ENCODE results near the gene JUN.

Gene JUN

DNA sequence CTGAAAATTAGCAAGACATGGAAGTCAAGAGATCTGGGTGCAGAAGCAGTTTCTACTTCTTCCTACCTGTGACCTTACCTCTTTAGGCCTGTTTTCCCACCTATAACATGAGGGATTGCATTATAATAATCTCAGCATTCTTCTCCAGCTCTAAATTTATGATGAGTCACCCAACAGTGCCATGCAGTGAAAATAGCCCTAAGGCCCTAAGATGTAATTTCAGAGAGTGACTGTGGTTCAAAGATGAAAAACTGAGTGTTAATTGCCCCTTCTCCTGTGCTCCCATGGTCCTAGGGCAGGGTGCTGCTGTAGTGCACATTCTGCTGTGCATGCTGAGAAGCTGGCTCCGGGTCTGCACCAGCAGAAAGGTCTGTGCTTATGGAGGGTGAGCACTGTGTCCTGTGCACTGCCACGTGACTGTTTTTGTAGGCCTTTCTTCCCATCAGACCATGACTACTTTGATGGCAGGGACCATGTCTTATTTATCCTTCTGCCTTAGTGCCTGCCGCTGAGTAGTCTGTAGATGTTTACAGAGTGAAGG, 29.7 kb downstream of the JUN start:
- no peak overlapping the region for H3K4me3 ChIP-seq (ENCODE audit: low read depth, low read length)
- TF ChIP-seq, protein P1, sequence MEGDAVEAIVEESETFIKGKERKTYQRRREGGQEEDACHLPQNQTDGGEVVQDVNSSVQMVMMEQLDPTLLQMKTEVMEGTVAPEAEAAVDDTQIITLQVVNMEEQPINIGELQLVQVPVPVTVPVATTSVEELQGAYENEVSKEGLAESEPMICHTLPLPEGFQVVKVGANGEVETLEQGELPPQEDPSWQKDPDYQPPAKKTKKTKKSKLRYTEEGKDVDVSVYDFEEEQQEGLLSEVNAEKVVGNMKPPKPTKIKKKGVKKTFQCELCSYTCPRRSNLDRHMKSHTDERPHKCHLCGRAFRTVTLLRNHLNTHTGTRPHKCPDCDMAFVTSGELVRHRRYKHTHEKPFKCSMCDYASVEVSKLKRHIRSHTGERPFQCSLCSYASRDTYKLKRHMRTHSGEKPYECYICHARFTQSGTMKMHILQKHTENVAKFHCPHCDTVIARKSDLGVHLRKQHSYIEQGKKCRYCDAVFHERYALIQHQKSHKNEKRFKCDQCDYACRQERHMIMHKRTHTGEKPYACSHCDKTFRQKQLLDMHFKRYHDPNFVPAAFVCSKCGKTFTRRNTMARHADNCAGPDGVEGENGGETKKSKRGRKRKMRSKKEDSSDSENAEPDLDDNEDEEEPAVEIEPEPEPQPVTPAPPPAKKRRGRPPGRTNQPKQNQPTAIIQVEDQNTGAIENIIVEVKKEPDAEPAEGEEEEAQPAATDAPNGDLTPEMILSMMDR (conservative IDR thresholded peaks at IDR 0.05; ENCODE audit: low read depth, low read length) = no peak
- DNase-seq (ENCODE audit: low read depth) = no peak

DNA sequence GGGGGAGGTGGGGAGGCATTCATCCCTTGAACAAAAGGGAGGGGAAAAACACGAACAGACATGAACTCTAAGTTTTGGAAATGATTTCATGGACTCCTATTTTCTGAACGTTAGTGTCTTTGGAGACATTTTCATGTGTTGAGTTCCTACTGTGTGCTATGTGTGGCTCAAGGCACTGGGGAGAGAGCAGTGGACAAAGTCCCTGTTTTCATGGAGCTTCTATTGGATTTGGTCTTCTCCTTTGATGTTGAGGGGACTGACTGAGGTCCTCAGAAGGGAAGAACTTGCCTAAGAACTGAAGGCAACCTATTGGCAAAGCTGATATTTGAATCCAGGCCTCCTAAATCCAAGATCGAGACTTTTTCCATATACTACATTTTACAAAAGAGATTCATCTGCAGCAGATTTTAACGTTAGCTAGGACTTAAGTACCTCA, 30.4 kb downstream of the JUN start:
- no peak overlapping the region for H3K4me3 ChIP-seq (ENCODE audit: low read depth, low read length)
- TF ChIP-seq, protein P1 (conservative IDR thresholded peaks at IDR 0.05; ENCODE audit: low read depth, low read length) = no peak
- no peak for DNase-seq (ENCODE audit: low read depth)

DNA sequence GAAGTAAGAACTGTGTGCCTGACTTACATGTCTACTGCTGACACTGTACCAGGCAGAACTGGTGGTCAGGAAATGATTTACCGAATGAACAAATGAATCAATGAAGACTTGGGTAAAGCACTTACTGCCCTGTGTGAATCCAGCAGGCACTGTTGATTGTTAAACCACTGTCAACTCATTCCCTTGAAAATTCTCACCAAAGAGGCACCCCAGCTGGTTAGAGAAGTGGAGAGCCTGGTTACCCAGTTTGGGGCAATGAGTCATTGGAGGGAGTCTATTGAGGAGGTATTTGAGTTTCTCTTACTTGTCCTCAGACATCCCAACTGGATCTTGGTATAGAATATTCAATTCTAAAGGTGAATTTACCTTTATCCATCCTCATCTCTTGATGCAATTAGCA, 34.2 kb downstream of the JUN start:
- no peak for DNase-seq (ENCODE audit: low read depth)
- TF ChIP-seq, protein P1 (conservative IDR thresholded peaks at IDR 0.05; ENCODE audit: low read depth, low read length) = no peak
- H3K4me3 ChIP-seq (ENCODE audit: low read depth, low read length) = no peak overlapping the region

DNA sequence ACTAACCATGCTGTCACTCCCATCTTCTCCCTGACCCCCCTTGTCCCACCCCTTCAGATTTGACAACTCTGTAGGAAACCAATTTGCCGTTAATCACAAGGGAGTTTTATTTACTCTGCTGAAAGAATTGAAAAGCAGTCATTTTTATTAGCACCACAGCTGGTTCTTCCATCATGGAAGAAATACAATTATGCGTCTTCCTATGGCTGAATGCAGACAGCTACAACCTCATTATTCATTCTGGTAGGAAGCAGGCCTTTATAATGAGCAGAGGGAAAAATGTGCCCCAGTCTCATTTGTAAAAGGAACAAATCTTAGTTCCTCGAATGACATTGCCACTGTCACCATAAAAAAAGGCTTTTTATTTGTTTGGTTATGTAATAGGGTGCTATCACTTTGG, 35.2 kb downstream of the JUN start:
- DNase-seq (ENCODE audit: low read depth) = no peak
- TF ChIP-seq, protein P1 (conservative IDR thresholded peaks at IDR 0.05; ENCODE audit: low read depth, low read length) = no peak
- no peak overlapping the region for H3K4me3 ChIP-seq (ENCODE audit: low read depth, low read length)

DNA sequence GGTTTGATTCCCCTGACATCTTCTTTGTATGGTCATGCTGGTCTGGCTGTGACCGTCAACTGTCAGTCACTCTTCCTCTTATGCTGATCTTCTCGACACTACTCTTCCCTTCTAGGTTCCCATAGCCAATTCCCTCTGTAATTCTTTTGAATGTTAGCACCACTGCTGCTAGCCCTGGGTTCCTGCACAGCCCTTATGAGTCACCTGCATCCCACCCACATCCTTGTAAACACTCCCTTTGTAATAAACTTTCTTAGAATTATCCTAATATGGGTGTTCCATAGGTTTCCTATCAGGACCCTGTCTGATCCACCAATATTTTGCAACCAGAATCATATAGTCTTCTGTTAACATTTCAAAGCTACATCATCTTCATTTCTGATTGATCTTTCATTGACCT, 37.1 kb downstream of the JUN start:
- no peak for DNase-seq (ENCODE audit: low read depth)
- H3K4me3 ChIP-seq (ENCODE audit: low read depth, low read length) = no peak overlapping the region
- TF ChIP-seq, protein P1 (conservative IDR thresholded peaks at IDR 0.05; ENCODE audit: low read depth, low read length) = no peak

DNA sequence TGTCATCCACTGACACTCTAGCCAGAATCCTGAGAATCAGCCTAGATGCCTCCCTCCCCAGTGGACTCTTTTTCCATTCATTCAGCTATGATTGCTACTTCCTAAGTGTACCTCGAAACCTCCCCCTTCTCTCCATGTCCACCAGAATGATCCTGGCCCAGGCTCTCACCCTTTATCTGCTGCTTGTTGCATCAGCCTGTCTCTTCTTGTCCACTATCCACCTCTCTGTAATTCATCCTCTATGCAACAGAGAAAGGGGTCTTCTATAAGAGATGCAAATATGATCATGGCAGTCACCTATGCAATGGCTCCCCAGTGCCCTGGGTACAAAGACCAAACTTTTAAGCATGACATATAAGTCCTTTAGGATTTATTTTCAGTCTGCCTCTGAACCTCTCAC, 37.7 kb downstream of the JUN start:
- TF ChIP-seq, protein P1 (conservative IDR thresholded peaks at IDR 0.05; ENCODE audit: low read depth, low read length) = no peak
- no peak for DNase-seq (ENCODE audit: low read depth)

DNA sequence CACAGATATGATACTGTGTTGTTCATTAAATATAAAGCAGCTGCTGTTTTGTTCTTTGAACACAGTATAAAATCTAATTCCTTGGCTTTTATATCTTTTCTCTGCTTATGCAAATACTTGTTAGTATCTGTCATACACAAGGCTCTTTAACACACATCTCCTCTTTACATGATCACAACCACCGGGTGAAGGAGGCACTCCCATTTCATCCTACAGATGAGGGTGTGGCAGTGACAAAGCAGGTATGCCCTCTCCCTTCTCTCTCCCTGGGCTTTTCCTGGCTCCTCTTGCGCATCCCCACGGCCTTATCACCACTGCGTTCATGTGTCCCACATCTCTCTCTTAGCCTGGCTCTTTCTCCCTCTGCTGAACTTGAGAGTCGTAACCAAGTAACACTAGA, 38.2 kb downstream of the JUN start:
- no peak overlapping the region for H3K4me3 ChIP-seq (ENCODE audit: low read depth, low read length)
- no peak for DNase-seq (ENCODE audit: low read depth)
- TF ChIP-seq, protein P1 (conservative IDR thresholded peaks at IDR 0.05; ENCODE audit: low read depth, low read length) = no peak

More for the DNA sequence above, 37.7 kb downstream of the JUN start:
- H3K4me3 ChIP-seq (ENCODE audit: low read depth, low read length) = no peak overlapping the region
